IMR-90 (cell line): ENCODE data around the gene CPSF4L. TPM values are rescaled to one million over a fixed set of nuclear protein-coding genes. Genes with fewer than 3 reads are reported as not detected.

Source experiments
- ATAC-seq: fragments of 200-7000 bp; cut with Tn5 transposase; 2 replicates; pipeline ENCODE4 v1.9.1; 2020; ENCODE audit warnings: low read depth, mild to moderate bottlenecking, moderate library complexity
- BruUV-seq: library from RNA; stranded (reverse); fragments of 400-500 nt; replicated peaks from 2 replicates; lab custom pipeline; 2021; lab: Mats Ljungman, UMichigan
- CTCF ChIA-PET: fragments of 300-600 bp; formaldehyde crosslinking; extraction: SDS; loops from one replicate; lab custom pipeline; 2021; ENCODE audit warnings: antibody characterized with exemption; lab: Yijun Ruan, JAX
- POLR2A ChIA-PET: fragments of 300-600 bp; sonication (Branson Sonifier 250); formaldehyde crosslinking; loops from one replicate; lab custom pipeline; 2022; ENCODE audit warnings: antibody characterized with exemption; ENCODE audit not compliant: unreplicated experiment; lab: Charles Lee
- DNase-seq: peaks from one replicate; pipeline ENCODE4 v3.0.0; 2013
- H2AFZ ChIP-seq: replicated peaks from 2 replicates; pipeline ENCODE3; 2013; ENCODE audit warnings: low read length, mild to moderate bottlenecking; ENCODE audit not compliant: poor library complexity
- H2AK5ac ChIP-seq: 2 replicates; pipeline ENCODE4 v1.6.1; 2013; ENCODE audit warnings: low read depth, low read length, inconsistent platforms
- H2AK9ac ChIP-seq: replicated peaks from 2 replicates; pipeline ENCODE3; 2013; ENCODE audit warnings: mild to moderate bottlenecking, low read depth, low read length, moderate library complexity; ENCODE audit not compliant: poor library complexity
- H2BK120ac ChIP-seq: 2 replicates; pipeline ENCODE4 v1.6.1; 2013; ENCODE audit warnings: low read depth, low read length, inconsistent platforms
- H2BK15ac ChIP-seq: 3 replicates; pipeline ENCODE4 v1.6.1; 2013; ENCODE audit warnings: low read depth, low read length, inconsistent platforms
- H2BK20ac ChIP-seq: 2 replicates; pipeline ENCODE4 v1.6.1; 2013; ENCODE audit warnings: low read depth, mild to moderate bottlenecking, inconsistent platforms, low read length, moderate library complexity
- H2BK5ac ChIP-seq: 2 replicates; pipeline ENCODE4 v1.6.1; 2013; ENCODE audit warnings: mild to moderate bottlenecking, low read depth, low read length, inconsistent platforms; ENCODE audit not compliant: poor library complexity, severe bottlenecking
- H3K14ac ChIP-seq: replicated peaks from 2 replicates; pipeline ENCODE4 v1.6.1; 2013; ENCODE audit warnings: low read depth, low read length, inconsistent platforms
- H3K18ac ChIP-seq: 2 replicates; pipeline ENCODE4 v1.6.1; 2013; ENCODE audit warnings: low read depth, low read length, control low read depth
- H3K23ac ChIP-seq: 2 replicates; pipeline ENCODE4 v1.6.1; 2013; ENCODE audit warnings: low read depth, low read length, inconsistent platforms
- H3K27ac ChIP-seq: 2 replicates; pipeline ENCODE4 v1.5.1; 2013; ENCODE audit warnings: mild to moderate bottlenecking, control low read depth, low read length; ENCODE audit not compliant: insufficient read depth
- H3K27me3 ChIP-seq: 2 replicates; pipeline ENCODE4 v1.6.1; 2013; ENCODE audit warnings: low read length; ENCODE audit not compliant: control insufficient read depth, insufficient read depth
- H3K36me3 ChIP-seq: 2 replicates; pipeline ENCODE4 v1.6.1; 2013; ENCODE audit warnings: low read length, mixed read lengths; ENCODE audit not compliant: control insufficient read depth, insufficient read depth
- H3K4ac ChIP-seq: 2 replicates; pipeline ENCODE4 v1.6.1; 2013; ENCODE audit warnings: low read depth, low read length, inconsistent platforms
- H3K4me1 ChIP-seq: 2 replicates; pipeline ENCODE4 v1.6.1; 2013; ENCODE audit warnings: low read length, mixed read lengths; ENCODE audit not compliant: control insufficient read depth, insufficient read depth
- H3K4me2 ChIP-seq: 2 replicates; pipeline ENCODE4 v1.6.1; 2013; ENCODE audit warnings: low read depth, mild to moderate bottlenecking, control low read depth, low read length, moderate library complexity
- H3K4me3 ChIP-seq: 2 replicates; pipeline ENCODE4 v1.5.1; 2013; ENCODE audit warnings: low read depth, mild to moderate bottlenecking, control low read depth, low read length, moderate library complexity; ENCODE audit not compliant: insufficient read depth
- H3K56ac ChIP-seq: 2 replicates; pipeline ENCODE4 v1.6.1; 2013; ENCODE audit warnings: low read length, inconsistent platforms; ENCODE audit not compliant: insufficient read depth; ENCODE audit errors: extremely low read depth
- H3K79me1 ChIP-seq, 2 experiments: 2 replicates each; pipeline ENCODE4 v1.6.1; 2013; ENCODE audit warnings: low read length in 2 of 2, inconsistent platforms in 1 of 2, low read depth in 1 of 2
- H3K9ac ChIP-seq: 2 replicates; pipeline ENCODE4 v1.6.1; 2013; ENCODE audit warnings: low read depth, low read length, control low read depth
- H3K9me1 ChIP-seq: 2 replicates; pipeline ENCODE4 v1.6.1; 2013; ENCODE audit warnings: low read length, inconsistent platforms; ENCODE audit not compliant: insufficient read depth
- H3K9me3 ChIP-seq: 2 replicates; pipeline ENCODE4 v1.6.1; 2013; ENCODE audit warnings: low read length; ENCODE audit not compliant: control insufficient read depth, insufficient read depth
- H4K20me1 ChIP-seq: 2 replicates; pipeline ENCODE4 v1.6.1; 2013; ENCODE audit warnings: low read length, inconsistent platforms; ENCODE audit not compliant: insufficient read depth
- H4K5ac ChIP-seq: 2 replicates; pipeline ENCODE4 v1.6.1; 2013; ENCODE audit warnings: mild to moderate bottlenecking, low read depth, low read length, control low read depth
- H4K8ac ChIP-seq, 2 experiments: 2 replicates each; pipeline ENCODE4 v1.6.1; 2013; ENCODE audit warnings: low read depth in 2 of 2, low read length in 2 of 2, control low read depth in 1 of 2, inconsistent platforms in 1 of 2
- H4K91ac ChIP-seq: 2 replicates; pipeline ENCODE4 v1.6.1; 2013; ENCODE audit warnings: low read depth, low read length, inconsistent platforms; ENCODE audit not compliant: insufficient read depth
- BHLHE40 ChIP-seq: fragments of 150-350 bp; IDR thresholded peaks from 2 replicates; pipeline ENCODE4 v1.6.1; 2016; ENCODE audit warnings: mild to moderate bottlenecking, low read depth, low read length
- CEBPB ChIP-seq: IDR thresholded peaks from 2 replicates; pipeline ENCODE4 v1.6.1; 2012; ENCODE audit warnings: low read depth, low read length, improper control_type of control experiment
- CHD1 ChIP-seq: IDR thresholded peaks from 2 replicates; pipeline ENCODE4 v1.6.1; 2012; ENCODE audit warnings: low read depth, low read length, improper control_type of control experiment
- FOS ChIP-seq: fragments of 150-350 bp; IDR thresholded peaks from 2 replicates; pipeline ENCODE4 v1.6.1; 2016; ENCODE audit warnings: low read depth, low read length
- MAFK ChIP-seq: IDR thresholded peaks from 2 replicates; pipeline ENCODE4 v1.6.1; 2012; ENCODE audit warnings: low read depth, low read length, improper control_type of control experiment
- MAZ ChIP-seq: IDR thresholded peaks from 2 replicates; pipeline ENCODE4 v1.6.1; 2012; ENCODE audit warnings: low read depth, mild to moderate bottlenecking, low read length, improper control_type of control experiment, moderate library complexity, borderline replicate concordance
- MXI1 ChIP-seq: IDR thresholded peaks from 2 replicates; pipeline ENCODE4 v1.6.1; 2012; ENCODE audit warnings: low read depth, mild to moderate bottlenecking, low read length, moderate library complexity, borderline replicate concordance
- NFE2L2 ChIP-seq: fragments of 150-350 bp; IDR thresholded peaks from 2 replicates; pipeline ENCODE4 v1.6.1; 2016; ENCODE audit warnings: low read depth, mild to moderate bottlenecking, low read length
- POLR2A ChIP-seq: IDR thresholded peaks from 2 replicates; pipeline ENCODE4 v1.6.1; 2012; ENCODE audit warnings: mild to moderate bottlenecking, low read depth, low read length
- RAD21 ChIP-seq: IDR thresholded peaks from 2 replicates; pipeline ENCODE4 v1.6.1; 2012; ENCODE audit warnings: low read length, improper control_type of control experiment
- RCOR1 ChIP-seq: IDR thresholded peaks from 2 replicates; pipeline ENCODE4 v1.6.1; 2012; ENCODE audit warnings: mild to moderate bottlenecking, low read length, improper control_type of control experiment; ENCODE audit not compliant: insufficient replicate concordance
- RFX5 ChIP-seq: IDR thresholded peaks from 2 replicates; pipeline ENCODE4 v1.8.0; 2012; ENCODE audit warnings: low read depth, mild to moderate bottlenecking, low read length, moderate library complexity
- SMC3 ChIP-seq: fragments of 150-350 bp; IDR thresholded peaks from 2 replicates; pipeline ENCODE4 v1.6.1; 2016; ENCODE audit warnings: low read depth, mild to moderate bottlenecking, antibody characterized with exemption, low read length, moderate library complexity
- WGBS, 2 experiments: methylation state at CpG; one replicate each; pipeline versions ENCODE4 v1.1.5 to v1.1.7; 2013; ENCODE audit warnings: missing lambda C conversion rate in 2 of 2; ENCODE audit not compliant: insufficient read length in 1 of 2; ENCODE audit errors: extremely low coverage in 2 of 2; 5-methylcytosine and 5-hydroxymethylcytosine counted together
- dilution Hi-C: fragments of 300-500 bp; cut with HindIII; formaldehyde crosslinking; loops from one replicate; pipeline ENCODE4 v1.14.3; 2018; ENCODE audit warnings: low sequenced_read_pairs; ENCODE audit not compliant: unreplicated experiment
- in situ Hi-C: fragments of 300-500 bp; cut with MboI; formaldehyde crosslinking; loops from 3 replicates; pipeline ENCODE4 v1.14.3; 2019; ENCODE audit warnings: low sequenced_read_pairs, inconsistent platforms, mixed read lengths
- intact Hi-C: fragments of 100-400 bp; cut with micrococcal nuclease; formaldehyde crosslinking; loops from 2 replicates; pipeline ENCODE4 v1.10.0; 2022
- polyA plus RNA-seq, 3 experiments: library from polyadenylated mRNA; depleted of rRNA; stranded (reverse); fragments of >200 nt; gene quantifications; 2 replicates each; pipeline ENCODE4 v1.2.3, GENCODE V29; 2012; ENCODE audit warnings: low replicate concordance in 1 of 3
- total RNA-seq: library from RNA; depleted of rRNA; stranded (reverse); fragments of >200 nt; gene quantifications from 2 replicates; pipeline ENCODE4 v1.2.3, GENCODE V29; 2012
- TF ChIP-seq, protein P1 (sequence below): conservative IDR thresholded peaks from 2 replicates; pipeline ENCODE4 v1.5.1; 2012; ENCODE audit warnings: mild to moderate bottlenecking, low read depth, low read length, improper control_type of control experiment
- TF ChIP-seq, protein P2 (sequence below): fragments of 150-350 bp; IDR thresholded peaks from 2 replicates; pipeline ENCODE4 v1.6.1; 2017; ENCODE audit warnings: mild to moderate bottlenecking, antibody characterized with exemption, low read length, low read depth
- TF ChIP-seq, protein P3 (sequence below): fragments of 150-350 bp; IDR thresholded peaks from 2 replicates; pipeline ENCODE4 v1.6.1; 2016; ENCODE audit warnings: low read depth, mild to moderate bottlenecking, low read length, moderate library complexity, borderline replicate concordance

Gene CPSF4L
- total and polyA plus RNA-seq, 2 of the 4 experiments (the other 2 are of a cell fraction) = not detected

DNA sequence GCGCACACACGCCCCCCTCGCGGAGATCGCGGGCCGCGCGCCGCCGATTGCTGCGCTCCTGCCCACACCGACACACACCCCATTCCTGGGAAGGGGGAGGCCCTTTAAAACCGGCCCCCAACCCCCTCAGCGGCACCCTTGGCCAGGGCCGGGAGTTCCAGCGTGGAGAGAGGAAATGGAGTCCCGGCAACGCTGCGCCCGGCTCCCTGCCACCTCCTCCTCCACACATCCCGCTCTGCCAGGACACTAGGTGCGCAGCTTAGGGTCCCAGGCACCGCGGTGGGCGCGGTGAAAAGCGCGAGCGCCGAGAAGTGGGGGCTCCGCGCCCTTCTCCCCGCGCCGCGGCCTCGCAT, 49.7 kb upstream of the CPSF4L start:
- no TSS peak for BruUV-seq
- intact Hi-C loops = loop anchor here (1.0 to 2.0 kb wide), 3 partner anchors 31 to 59 kb away; no protein-coding TSS in a partner anchor

More for the DNA sequence above, 49.7 kb upstream of the CPSF4L start:
- H3K27ac ChIP-seq = peak overlapping the region; percentile 99
- peak overlapping the region; percentile 99 for H3K9ac ChIP-seq
- peak overlapping the region; percentile 93 for H2AFZ ChIP-seq
- peaks cover 3 to 28% of the 10 kb centered on the region in 2 experiments; a peak in 2 of 4 replicates for H3K79me1 ChIP-seq
- H2BK15ac ChIP-seq = no peak overlapping the region
- H3K36me3 ChIP-seq = peaks cover 3% of the 10 kb centered on the region; the same call in 1 of the 2 replicates
- no peak overlapping the region for H4K5ac ChIP-seq
- H3K56ac ChIP-seq = peak overlapping the region; percentile 77
- peak overlapping the region; percentile 89 for H2BK5ac ChIP-seq
- POLR2A ChIA-PET = interaction anchor here (0.6 to 1.0 kb wide), 2 partner anchors 13 to 20 kb away, joined by 5 to 9 read pairs; no protein-coding TSS in a partner anchor
- no peak overlapping the region for H2BK20ac ChIP-seq
- H2BK120ac ChIP-seq = no peak overlapping the region
- 2% methylated on average over 10 of the region's 38 CpGs; no CpG with 5 or more reads in 1 of the 2 experiments for WGBS, 2 experiments
- TF ChIP-seq, protein P1, sequence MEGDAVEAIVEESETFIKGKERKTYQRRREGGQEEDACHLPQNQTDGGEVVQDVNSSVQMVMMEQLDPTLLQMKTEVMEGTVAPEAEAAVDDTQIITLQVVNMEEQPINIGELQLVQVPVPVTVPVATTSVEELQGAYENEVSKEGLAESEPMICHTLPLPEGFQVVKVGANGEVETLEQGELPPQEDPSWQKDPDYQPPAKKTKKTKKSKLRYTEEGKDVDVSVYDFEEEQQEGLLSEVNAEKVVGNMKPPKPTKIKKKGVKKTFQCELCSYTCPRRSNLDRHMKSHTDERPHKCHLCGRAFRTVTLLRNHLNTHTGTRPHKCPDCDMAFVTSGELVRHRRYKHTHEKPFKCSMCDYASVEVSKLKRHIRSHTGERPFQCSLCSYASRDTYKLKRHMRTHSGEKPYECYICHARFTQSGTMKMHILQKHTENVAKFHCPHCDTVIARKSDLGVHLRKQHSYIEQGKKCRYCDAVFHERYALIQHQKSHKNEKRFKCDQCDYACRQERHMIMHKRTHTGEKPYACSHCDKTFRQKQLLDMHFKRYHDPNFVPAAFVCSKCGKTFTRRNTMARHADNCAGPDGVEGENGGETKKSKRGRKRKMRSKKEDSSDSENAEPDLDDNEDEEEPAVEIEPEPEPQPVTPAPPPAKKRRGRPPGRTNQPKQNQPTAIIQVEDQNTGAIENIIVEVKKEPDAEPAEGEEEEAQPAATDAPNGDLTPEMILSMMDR = no peak
- TF ChIP-seq BHLHE40 = no peak
- TF ChIP-seq CEBPB = no peak
- no peak for TF ChIP-seq MAFK
- TF ChIP-seq RFX5 = no peak
- no peak for TF ChIP-seq POLR2A
- TF ChIP-seq MXI1 = no peak; the same call in 1 of the 2 replicates
- TF ChIP-seq NFE2L2 = no peak
- TF ChIP-seq SMC3 = no peak
- no peak for TF ChIP-seq RCOR1
- TF ChIP-seq, protein P2, sequence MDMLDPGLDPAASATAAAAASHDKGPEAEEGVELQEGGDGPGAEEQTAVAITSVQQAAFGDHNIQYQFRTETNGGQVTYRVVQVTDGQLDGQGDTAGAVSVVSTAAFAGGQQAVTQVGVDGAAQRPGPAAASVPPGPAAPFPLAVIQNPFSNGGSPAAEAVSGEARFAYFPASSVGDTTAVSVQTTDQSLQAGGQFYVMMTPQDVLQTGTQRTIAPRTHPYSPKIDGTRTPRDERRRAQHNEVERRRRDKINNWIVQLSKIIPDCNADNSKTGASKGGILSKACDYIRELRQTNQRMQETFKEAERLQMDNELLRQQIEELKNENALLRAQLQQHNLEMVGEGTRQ = no peak
- no peak for TF ChIP-seq RAD21
- TF ChIP-seq, protein P3, sequence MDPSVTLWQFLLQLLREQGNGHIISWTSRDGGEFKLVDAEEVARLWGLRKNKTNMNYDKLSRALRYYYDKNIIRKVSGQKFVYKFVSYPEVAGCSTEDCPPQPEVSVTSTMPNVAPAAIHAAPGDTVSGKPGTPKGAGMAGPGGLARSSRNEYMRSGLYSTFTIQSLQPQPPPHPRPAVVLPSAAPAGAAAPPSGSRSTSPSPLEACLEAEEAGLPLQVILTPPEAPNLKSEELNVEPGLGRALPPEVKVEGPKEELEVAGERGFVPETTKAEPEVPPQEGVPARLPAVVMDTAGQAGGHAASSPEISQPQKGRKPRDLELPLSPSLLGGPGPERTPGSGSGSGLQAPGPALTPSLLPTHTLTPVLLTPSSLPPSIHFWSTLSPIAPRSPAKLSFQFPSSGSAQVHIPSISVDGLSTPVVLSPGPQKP = no peak
- TF ChIP-seq CHD1 = no peak
- no peak for TF ChIP-seq FOS
- no peak for TF ChIP-seq MAZ
- no peak overlapping the region; a peak in 1 of 4 replicates for H4K8ac ChIP-seq
- peaks cover 21% of the 10 kb centered on the region for H3K4me1 ChIP-seq
- H2AK5ac ChIP-seq = peak overlapping the region; percentile 50
- H3K23ac ChIP-seq = peak overlapping the region; percentile 21; the same call in 1 of the 2 replicates
- no peak for DNase-seq
- peak overlapping the region; percentile 74; the same call in 1 of the 2 replicates for H3K4me2 ChIP-seq
- CTCF ChIA-PET = interaction anchor here (0.8 to 2.6 kb wide), 6 partner anchors 18 to 79 kb away, joined by 3 to 13 read pairs (median 4); a partner anchor contains a TSS
- in situ Hi-C loops (no loop called here), dilution Hi-C loops (no loop called here)
- no peaks in the 10 kb centered on the region for H3K9me3 ChIP-seq
- no peak overlapping the region for H3K18ac ChIP-seq
- peaks cover 3% of the 10 kb centered on the region; the same call in 1 of the 2 replicates for H4K20me1 ChIP-seq
- peak; percentile 12 for ATAC-seq
- H3K27me3 ChIP-seq = no peaks in the 10 kb centered on the region
- peak overlapping the region; percentile 41 for H3K14ac ChIP-seq
- H3K4me3 ChIP-seq = peak overlapping the region; percentile 76
- H4K91ac ChIP-seq = no peak overlapping the region; the same call in 1 of the 2 replicates
- peaks cover 10% of the 10 kb centered on the region for H3K9me1 ChIP-seq
- H3K4ac ChIP-seq = peak overlapping the region; percentile 55; the same call in 1 of the 2 replicates
- H2AK9ac ChIP-seq = peak overlapping the region; percentile 85
